GM19467 (cell line): Measurements from ENCODE around the gene ACP1.
"Not testable (repeated sequence)": the region's sequence is repeated elsewhere in the genome, so short reads cannot be mapped to it uniquely, and the experiment has no call there.

Source experiments
- ATAC-seq: cut with Tn5 transposase; IDR thresholded peaks from one replicate; pipeline ENCODE4 v1.9.1; 2021; ENCODE audit warnings: mild to moderate bottlenecking, moderate library complexity; ENCODE audit not compliant: unreplicated experiment

Gene ACP1

DNA sequence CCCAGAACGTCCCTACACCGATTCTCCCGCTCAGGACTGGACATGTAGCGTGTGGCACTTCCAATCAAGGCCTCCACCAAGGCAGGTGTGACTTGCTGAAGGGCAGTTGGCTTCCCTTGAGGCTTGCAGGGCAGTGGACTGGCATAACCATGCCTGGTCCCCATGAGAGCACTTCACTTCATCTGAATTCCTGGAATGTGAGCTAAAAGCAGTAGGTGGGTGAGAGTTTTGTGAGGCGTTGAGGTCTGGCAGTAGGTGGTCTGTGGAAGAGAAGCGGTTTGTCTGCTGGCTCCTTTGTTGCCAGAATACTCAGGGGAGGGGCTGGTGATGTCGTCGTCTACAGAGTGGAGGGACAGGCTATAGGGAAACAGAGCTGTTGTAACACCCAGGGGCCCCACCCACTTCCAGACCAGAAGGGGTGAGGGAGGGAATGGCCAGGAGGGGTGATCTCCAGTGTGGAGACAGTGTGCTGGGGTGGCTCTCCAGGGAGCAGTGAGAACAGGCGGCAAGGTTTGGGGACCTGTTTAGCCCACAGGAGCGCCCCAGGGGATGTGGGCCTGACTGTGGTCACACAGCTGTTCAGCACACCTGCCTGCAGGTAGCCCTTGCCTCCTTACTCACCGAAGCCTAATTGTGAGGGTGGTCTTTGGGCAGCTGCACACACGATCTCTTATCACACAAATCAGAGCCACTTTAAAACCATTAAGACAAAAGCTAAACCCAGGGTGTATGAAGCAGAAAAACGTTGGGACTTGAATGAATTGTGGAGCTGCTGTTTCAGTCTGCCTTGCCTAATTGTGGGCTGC, 44.6 kb downstream of the ACP1 start:
- no peak for ATAC-seq

DNA sequence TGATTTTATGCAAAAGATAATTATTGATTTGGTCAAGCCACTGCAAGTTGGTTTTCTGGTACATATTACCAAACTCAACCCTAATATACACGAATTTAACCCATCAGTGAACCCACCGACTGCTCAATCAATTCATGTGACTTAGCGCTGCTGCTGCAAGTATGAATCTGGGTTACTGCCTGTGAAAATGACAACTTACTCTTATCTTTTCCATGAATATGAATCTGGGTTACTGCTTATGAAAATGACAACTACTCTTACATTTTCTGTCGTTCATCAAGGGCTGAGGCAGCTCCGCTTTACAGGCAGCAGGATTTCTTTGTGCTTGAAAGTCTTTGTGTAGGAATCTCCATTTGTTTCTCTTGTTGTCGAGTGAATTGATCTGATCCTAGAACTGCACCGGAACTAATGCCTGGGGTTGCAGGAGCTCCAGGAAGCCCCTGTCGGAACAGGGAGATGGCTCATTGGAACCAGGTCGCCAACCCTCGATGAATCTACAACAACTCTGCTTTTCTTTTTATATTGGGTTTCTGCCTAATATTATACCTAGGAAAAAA, 45.3 kb downstream of the ACP1 start:
- no peak for ATAC-seq

DNA sequence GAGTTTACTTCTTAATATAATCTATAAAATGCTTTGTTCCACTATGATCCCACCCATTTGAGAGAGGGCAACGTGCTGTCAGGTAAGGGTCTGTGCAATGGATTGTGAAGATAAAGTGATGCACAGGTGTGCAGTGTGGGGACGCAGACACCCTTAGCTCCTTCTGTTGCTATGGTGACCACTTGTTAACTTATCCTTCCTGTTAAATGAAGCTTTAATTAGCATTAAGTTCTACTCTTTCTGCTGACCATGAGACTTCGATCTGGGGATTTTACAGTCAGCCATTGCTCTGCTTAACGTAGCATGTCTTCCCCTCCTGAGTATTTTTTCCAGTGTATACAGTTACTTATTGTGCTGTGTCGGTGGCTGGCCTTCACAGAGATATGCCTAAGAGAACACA, 46.2 kb downstream of the ACP1 start:
- ATAC-seq: no peak

DNA sequence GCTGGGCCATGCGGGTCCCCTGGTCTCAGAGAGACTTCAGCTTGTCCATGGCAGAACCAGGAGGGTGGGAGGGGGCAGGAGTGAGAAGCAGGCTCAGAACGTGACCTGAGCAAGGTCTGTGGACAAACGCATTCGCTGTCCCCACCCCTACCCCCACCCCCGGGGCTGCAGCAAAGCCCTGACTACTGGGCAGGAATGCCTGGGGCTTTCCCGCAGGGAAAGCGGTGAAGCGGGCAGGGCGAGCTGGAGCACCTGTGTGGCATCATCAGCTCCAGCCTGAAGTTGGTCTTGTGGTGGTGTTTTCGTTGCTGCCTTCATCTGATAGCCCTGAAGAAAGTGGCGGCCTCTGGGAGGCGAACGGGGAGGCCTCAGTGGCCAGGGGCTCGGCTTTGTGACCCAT, 49.2 kb downstream of the ACP1 start:
- no peak for ATAC-seq

DNA sequence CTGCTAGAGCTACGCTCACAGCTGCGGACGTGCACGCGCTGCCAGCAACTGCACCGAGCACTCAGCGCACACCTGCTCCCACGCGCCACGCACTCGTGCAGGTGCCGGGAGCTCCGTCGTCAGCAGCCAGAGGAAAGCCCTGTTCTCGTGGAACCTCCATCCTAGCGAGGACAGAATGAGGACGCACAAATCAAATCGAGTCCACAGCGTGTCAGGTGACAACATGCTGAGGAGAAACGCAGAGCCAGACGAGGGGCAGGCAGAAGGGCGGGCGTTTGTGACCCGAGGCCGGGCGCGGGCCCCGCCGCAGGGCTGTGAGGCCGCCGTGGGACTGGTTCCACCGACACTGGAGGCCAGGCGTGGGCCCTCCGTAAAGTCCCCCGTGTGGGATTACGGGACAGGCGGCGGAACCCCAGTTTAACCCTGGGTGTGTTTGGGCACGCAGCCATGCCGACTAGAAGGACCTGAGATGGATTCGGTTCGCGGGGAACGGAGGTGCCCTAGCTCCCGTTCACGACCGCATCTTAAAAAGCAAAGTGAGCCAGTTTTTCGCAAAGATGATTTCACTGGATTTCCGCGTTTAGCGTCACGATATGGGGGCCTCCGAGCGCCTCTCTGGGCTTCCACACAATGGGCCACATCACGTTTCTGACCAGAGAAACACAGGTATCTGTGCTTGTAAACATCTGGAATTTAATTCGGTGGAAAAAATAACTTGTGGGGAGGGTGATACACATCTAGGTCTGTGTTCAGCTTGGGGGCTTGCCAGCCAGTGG, 50.0 kb downstream of the ACP1 start:
- ATAC-seq: no peak

DNA sequence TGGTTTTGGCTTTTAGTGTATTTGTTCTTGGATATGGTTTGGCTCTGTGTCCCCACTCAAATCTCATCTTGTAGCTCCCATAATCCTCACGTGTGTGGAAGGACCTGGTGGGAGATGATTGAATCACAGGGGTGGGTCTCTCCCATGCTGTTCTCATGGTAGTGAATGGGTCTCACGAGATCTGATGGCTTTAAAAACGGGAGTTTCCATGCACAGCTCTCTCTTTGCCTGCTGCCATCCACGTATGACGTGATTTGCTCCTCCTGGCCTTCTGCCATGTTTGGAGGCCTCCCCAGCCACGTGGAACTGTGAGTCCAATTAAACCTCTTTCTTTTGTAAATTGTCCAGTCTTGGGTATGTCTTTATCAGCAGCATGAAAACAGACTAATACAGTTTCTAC, 51.2 kb downstream of the ACP1 start:
- not testable (repeated sequence) for ATAC-seq

DNA sequence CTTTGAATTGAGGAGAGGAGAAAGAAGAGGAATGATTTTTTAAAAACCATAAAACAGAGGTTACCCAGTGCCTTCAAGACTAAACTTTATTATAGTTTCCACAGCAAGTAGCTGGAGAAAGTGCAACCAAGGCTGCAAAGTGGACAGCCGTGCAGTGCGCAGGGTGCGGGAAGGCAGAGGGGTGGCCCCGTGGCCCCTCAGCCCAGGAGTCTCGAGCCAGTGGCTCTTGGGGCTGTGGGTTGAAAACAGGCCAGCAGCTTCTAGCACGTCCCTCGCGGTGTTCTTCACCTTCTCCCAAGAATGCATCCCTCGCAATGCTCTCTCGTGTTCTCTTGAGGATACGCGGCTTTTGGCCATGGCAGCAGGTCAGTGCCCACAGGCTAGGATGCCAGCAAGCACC, 51.6 kb downstream of the ACP1 start:
- no peak for ATAC-seq

DNA sequence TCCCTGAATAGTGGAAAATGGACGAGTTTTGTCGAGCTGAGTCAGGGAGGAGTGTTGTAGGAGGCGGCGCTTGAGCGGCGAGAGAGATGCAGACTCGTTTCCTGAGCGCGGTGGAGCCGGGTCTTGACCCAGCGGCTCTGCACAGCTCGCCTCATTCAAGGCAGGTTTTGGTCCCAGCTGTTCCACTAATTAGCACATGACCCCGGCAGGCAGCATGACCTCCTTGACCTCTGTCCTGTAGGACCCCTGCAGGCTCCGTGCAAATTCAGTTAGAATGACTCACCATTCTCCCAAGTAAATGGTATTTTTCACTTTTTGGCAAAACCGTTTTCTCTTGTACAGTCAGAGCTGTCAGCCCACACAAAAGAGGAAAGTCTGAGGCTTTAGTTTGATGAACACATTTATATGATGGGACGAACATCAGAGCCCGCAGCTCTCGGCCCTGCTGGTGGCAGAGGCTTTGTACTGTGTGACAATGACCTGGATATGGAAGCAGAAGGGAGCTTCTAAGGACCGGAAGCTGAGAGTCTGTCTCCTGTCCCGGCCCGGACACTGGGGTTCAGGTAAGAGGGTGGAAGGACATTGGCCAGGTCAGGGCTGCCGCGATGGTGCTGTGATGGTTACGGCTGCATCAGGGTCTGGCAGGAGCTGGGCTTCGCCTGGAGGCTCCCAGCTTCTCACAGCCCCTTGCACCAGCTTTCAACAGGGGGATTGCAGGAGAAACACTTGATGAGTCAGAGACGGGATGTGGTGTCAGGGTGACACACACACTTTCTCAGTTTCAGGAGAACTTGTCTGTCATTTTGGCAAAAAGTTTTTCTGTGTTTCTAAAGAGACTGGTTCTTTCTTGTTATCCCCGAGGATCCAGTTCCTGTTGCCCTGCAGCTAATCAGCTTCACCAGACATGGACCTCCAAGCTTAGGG, 53.0 kb downstream of the ACP1 start:
- no peak for ATAC-seq

DNA sequence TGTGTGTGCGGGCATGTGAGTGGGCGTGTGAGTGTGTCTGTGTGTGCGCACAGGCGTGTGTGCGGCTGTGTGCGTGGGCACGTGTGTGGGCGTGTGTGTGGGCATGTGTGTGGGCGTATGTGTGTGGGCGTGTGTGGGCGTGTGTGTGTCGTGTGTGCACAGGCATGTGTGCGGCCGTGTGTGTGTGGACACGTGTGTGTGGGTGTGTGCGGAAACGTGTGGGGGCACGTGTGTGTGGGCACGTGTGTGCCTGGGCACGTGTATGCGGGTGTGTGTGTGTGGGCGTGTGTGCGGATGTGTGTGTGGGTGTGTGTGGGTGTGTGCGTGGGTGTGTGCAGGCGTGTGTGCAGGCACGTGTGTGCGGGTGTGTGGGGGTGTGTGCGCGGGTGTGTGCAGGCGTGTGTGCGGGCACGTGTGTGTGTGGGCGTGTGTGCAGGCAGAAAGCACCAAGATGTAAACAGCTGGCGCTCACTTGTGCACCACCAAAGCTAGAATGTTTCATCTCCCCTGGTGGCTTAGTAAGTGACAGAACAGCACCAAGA, 54.4 kb downstream of the ACP1 start:
- ATAC-seq: no peak

DNA sequence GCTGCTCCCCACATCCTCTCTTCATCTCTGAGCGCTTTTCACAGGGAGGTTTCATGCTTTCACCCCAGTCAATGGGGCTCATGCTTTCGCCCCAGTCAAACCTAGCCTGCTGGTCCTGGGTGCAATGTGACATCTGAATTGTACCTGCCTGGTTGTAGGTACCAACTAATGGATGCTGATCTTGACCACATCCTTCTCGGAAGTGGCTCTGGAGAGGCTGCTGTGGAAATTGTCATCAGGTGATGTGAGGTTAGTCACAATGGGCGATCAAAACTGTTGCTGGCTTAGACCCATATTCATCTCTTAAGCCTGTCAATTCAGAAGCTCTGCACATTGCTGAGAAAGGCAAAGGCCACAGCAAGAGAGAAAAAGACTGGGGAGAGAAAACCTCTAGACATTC, 55.8 kb downstream of the ACP1 start:
- no peak for ATAC-seq

DNA sequence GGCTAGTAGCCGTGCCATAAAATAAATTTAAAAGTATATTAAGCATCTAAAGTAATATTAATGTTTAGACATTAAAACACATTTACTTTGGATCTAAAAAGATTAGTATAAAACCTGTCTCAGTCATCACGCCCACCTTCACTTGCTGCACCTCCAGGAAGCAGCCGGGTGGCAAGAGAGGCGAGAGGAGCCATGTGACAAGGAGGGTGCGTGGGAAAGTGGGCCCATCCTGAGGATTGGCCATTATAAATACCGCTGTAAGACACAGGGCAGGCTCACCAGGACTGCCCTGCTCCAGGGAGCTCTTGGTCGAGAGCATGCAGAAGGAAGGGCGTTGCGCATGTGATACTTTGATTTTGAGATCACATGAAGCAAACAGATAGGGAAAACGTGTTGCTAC, 57.6 kb downstream of the ACP1 start:
- ATAC-seq: no peak

DNA sequence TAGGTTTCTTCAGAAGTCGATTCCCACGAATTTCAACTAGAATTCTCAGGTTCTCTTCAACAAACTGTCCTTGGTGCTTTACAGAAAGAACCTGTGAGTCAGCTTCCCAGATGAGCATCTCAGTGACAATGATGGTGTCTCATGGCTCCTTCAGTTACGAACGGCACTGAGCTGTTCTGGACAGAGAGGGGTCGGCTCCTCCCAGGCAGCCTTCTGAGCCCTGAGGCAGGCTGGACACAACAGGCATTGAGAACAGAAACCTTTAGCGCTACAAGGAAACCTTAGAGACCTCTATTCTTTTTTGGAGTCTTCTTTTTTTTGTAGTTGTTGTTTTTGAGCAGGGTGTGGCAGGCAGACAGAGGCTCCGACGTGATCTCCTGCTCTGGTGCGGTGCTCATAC, 58.3 kb downstream of the ACP1 start:
- no peak for ATAC-seq
